Fibroblast of lung (primary cell): Measurements from ENCODE around the gene SIRT4.

Experiments used
- CTCF ChIP-seq, 2 donors: IDR thresholded peaks in 1 of 2; conservative IDR thresholded peaks in 1 of 2; 1 replicate in 1 of 2; 2 replicates in 1 of 2; pipeline ENCODE4 v1.5.1; 2011 to 2012; ENCODE audit warnings: low read length in 2 of 2, control low read depth in 1 of 2, inconsistent platforms in 1 of 2, low read depth in 1 of 2, mild to moderate bottlenecking in 1 of 2
- EZH2 ChIP-seq: IDR thresholded peaks from 2 replicates; pipeline ENCODE4 v1.5.1; 2012; ENCODE audit warnings: low read length, control low read depth, mild to moderate bottlenecking; ENCODE audit errors: missing control alignments

- TF ChIP-seq CTCF (conservative IDR thresholded peaks at IDR 0.05 in 1 of 2, IDR thresholded peaks at IDR 0.05 in 1 of 2; ENCODE audit: low read depth in 1 of 2, low read length in 2 of 2) (no peak), EZH2 (no peak)
Observed at GRCh38 chr12:120342175-120343038, 40.3 kb downstream of the SIRT4 start.
